ENCODE results near the gene GAS2L1. TPM values are rescaled to one million over a fixed set of nuclear protein-coding genes. Genes with fewer than 3 reads are reported as not detected.

The GAS2L1 gene
- total and polyA plus RNA-seq, 2 donors (not counting 3 experiments of a cell fraction or from before 2014, with no cell fraction given) = 30.5 to 44.0 TPM

- intact Hi-C loops (cut with micrococcal nuclease) = no loop called here
- FAIRE-seq (no peak), DNase-seq (ENCODE audit: low read depth, low spot score) (no peak)
- Histone ChIP-seq H3K4me1 (ENCODE audit: control insufficient read depth, extremely low read depth, insufficient read depth, low read length) (peaks cover 39% of the 10 kb centered on the region), H3K27me3 (ENCODE audit: control insufficient read depth in 2 of 2, insufficient read depth in 2 of 2, low read length in 2 of 2) (peaks cover 29% of the 10 kb centered on the region in 2 experiments), H4K20me1 (replicated peaks; ENCODE audit: control insufficient read depth, extremely low read depth, insufficient read depth, low read length) (no peaks in the 10 kb centered on the region), H3K79me2 (ENCODE audit: control insufficient read depth, insufficient read depth, low read length) (peaks cover 6% of the 10 kb centered on the region), H3K9ac (replicated peaks; ENCODE audit: extremely low read depth, insufficient read depth, low read length) (no peak overlapping the region), H2AFZ (ENCODE audit: low read depth, low read length) (no peak overlapping the region), H3K4me2 (ENCODE audit: insufficient read depth, low read length) (no peak overlapping the region), H3K9me1 (replicated peaks; ENCODE audit: control insufficient read depth, extremely low read depth, insufficient read depth, low read length) (no peaks in the 10 kb centered on the region), H3K27ac (ENCODE audit: insufficient read depth, low read depth, low read length) (no peak overlapping the region), H3K4me3 (replicated peaks in 1 of 3; ENCODE audit: insufficient read depth in 1 of 3, low read depth in 1 of 3, low read length in 3 of 3) (no peak overlapping the region), H3K9me3 (replicated peaks; ENCODE audit: control insufficient read depth, insufficient read depth, low read length) (no peaks in the 10 kb centered on the region), H3K36me3 (ENCODE audit: control insufficient read depth in 2 of 2, extremely low read depth in 1 of 2, insufficient read depth in 2 of 2, low read length in 2 of 2) (peaks cover 0 to 4% of the 10 kb centered on the region in 2 experiments)
- no peak for TF ChIP-seq EZH2 (IDR thresholded peaks at IDR 0.05; ENCODE audit: borderline replicate concordance, low read depth, low read length, severe bottlenecking)
- TF ChIP-seq POLR2A (IDR thresholded peaks at IDR 0.05; ENCODE audit: low read depth, low read length) = no peak
- no peak for TF ChIP-seq MAX (IDR thresholded peaks at IDR 0.05; ENCODE audit: insufficient read depth, insufficient read length)
- dilution Hi-C loops (cut with MboI; ENCODE audit: extremely low pct_ligation_motif_present, low sequenced_read_pairs) = no loop called here
- TSS peak; percentile 28 for BruUV-seq (replicated peaks)
- ChIA-PET POLR2A (no interaction called here), CTCF (interaction anchor here (1.2 to 1.9 kb wide), 6 partner anchors 8 to 45 kb away, joined by 4 to 9 read pairs (median 6); no protein-coding TSS in a partner anchor)
Observed at GRCh38 chr22:29312218-29313125, 6.0 kb downstream of the GAS2L1 start.

- peak; percentile 28 for FAIRE-seq
- intact Hi-C loops (cut with micrococcal nuclease) = no loop called here
- no peak overlapping the region for H3K9ac ChIP-seq (replicated peaks; ENCODE audit: extremely low read depth, insufficient read depth, low read length)
- peak; percentile 50 for DNase-seq (ENCODE audit: low read depth, low spot score)
- no peaks in the 10 kb centered on the region for H4K20me1 ChIP-seq (replicated peaks; ENCODE audit: control insufficient read depth, extremely low read depth, insufficient read depth, low read length)
- H3K36me3 ChIP-seq (ENCODE audit: control insufficient read depth in 2 of 2, extremely low read depth in 1 of 2, insufficient read depth in 2 of 2, low read length in 2 of 2) = peaks cover 0 to 4% of the 10 kb centered on the region in 2 experiments
- no TSS peak for BruUV-seq (replicated peaks)
- H3K4me3 ChIP-seq (replicated peaks in 1 of 3; ENCODE audit: insufficient read depth in 1 of 3, low read depth in 1 of 3, low read length in 3 of 3) = no peak overlapping the region
- no peaks in the 10 kb centered on the region for H3K9me1 ChIP-seq (replicated peaks; ENCODE audit: control insufficient read depth, extremely low read depth, insufficient read depth, low read length)
- H2AFZ ChIP-seq (ENCODE audit: low read depth, low read length) = no peak overlapping the region
- TF ChIP-seq MYC (IDR thresholded peaks at IDR 0.05; ENCODE audit: low read depth, low read length) (no peak), GATA2 (IDR thresholded peaks at IDR 0.05; ENCODE audit: insufficient read depth, insufficient read length, low read depth, low read length) (no peak), FOS (IDR thresholded peaks at IDR 0.05; ENCODE audit: borderline replicate concordance, insufficient read depth, low read length) (no peak), EZH2 (IDR thresholded peaks at IDR 0.05; ENCODE audit: borderline replicate concordance, low read depth, low read length, severe bottlenecking) (no peak), MAX (IDR thresholded peaks at IDR 0.05; ENCODE audit: insufficient read depth, insufficient read length) (peak; percentile 92), CTCF (IDR thresholded peaks at IDR 0.05; ENCODE audit: extremely low read depth in 1 of 2, insufficient read depth in 1 of 2, low read depth in 1 of 2, low read length in 2 of 2) (peak; percentile 85 to 97), POLR2A (IDR thresholded peaks at IDR 0.05; ENCODE audit: low read depth, low read length) (no peak), POLR2AphosphoS5 (IDR thresholded peaks at IDR 0.05; ENCODE audit: insufficient read depth, low read depth, low read length) (peak; percentile 73), JUN (IDR thresholded peaks at IDR 0.05; ENCODE audit: borderline replicate concordance, insufficient read depth, insufficient read length, low read depth) (no peak)
- H3K4me1 ChIP-seq (ENCODE audit: control insufficient read depth, extremely low read depth, insufficient read depth, low read length) = peaks cover 32% of the 10 kb centered on the region
- POLR2A ChIA-PET = no interaction called here
- dilution Hi-C loops (cut with MboI; ENCODE audit: extremely low pct_ligation_motif_present, low sequenced_read_pairs) = no loop called here
- H3K27ac ChIP-seq (ENCODE audit: insufficient read depth, low read depth, low read length) = no peak overlapping the region
- no peaks in the 10 kb centered on the region for H3K9me3 ChIP-seq (replicated peaks; ENCODE audit: control insufficient read depth, insufficient read depth, low read length)
- H3K79me2 ChIP-seq (ENCODE audit: control insufficient read depth, insufficient read depth, low read length) = peaks cover 1% of the 10 kb centered on the region
- CTCF ChIA-PET = interaction anchor here (0.6 to 1.5 kb wide), 7 partner anchors 9 to 230 kb away, joined by 3 to 9 read pairs (median 6); no protein-coding TSS in a partner anchor
- no peak overlapping the region for H3K4me2 ChIP-seq (ENCODE audit: insufficient read depth, low read length)
- peaks cover 29% of the 10 kb centered on the region in 2 experiments for H3K27me3 ChIP-seq (ENCODE audit: control insufficient read depth in 2 of 2, insufficient read depth in 2 of 2, low read length in 2 of 2)
Observed at GRCh38 chr22:29313126-29313575, 6.7 kb downstream of the GAS2L1 start.
